Measurements from ENCODE around the gene TNFAIP6.

DNA sequence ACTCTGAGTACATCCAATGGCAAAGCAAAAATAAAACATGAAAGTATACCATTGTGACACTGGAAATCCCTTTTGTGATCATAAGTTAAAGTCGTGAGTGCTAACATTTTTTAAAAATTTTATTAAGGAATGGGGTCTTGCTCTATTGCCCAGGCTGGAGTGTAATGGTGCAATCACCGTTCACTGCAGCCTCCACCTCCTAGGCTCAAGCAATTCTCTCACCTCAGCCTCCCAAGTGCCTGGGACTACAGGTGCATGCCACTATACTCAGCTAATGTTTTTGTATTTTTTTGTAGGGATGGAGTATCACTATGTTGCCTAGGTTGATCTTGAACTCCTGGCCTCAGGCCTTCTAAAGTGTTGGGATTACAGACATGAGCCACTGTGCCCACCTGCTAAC lies 14.3 kb upstream of the TNFAIP6 start:
- TF ChIP-seq EZH2phosphoT487 (IDR thresholded peaks at IDR 0.05; ENCODE audit: insufficient read depth, low read depth) (no peak), EZH2 (IDR thresholded peaks at IDR 0.05; ENCODE audit: insufficient read depth, poor library complexity, severe bottlenecking) (no peak)

Data from GM23248 (cell line).